ENCODE results near the gene GRSF1. TPM values are rescaled to one million over a fixed set of nuclear protein-coding genes. Genes with fewer than 3 reads are reported as not detected.
A peak's percentile ranks its signal among the peaks of the same experiment; 100 is the strongest.

The GRSF1 gene
- total RNA-seq, 1 experiment from 2014 or later: 76.1 TPM

DNA sequence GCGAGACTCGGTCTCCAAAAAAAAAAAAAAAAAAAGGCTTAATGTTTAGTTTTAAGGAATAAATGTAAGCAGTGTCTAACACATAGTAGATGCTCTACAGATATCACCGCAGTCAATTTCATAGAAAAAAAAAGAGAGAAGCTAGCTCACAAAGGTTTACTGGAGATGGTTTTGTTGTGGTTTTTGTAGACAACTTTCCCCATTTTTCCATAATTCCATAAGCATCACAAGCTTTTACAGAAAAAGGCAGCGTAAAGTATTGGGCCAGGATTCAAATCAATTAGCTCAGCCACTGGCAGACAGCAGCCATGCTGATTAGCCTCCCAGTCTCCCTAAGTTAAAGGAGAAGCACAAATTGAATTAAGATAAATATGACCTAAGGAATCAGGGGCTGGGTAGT is 1.5 kb downstream of the GRSF1 start:
- Histone ChIP-seq H3K4me3 (ENCODE audit: low read depth, low read length) (peak overlapping the region; percentile 88), H3K36me3 (ENCODE audit: control insufficient read depth, insufficient read depth, low read length) (no peaks in the 10 kb centered on the region), H3K27me3 (replicated peaks; ENCODE audit: control insufficient read depth, insufficient read depth, low read length) (no peaks in the 10 kb centered on the region), H3K9me3 (no peaks in the 10 kb centered on the region), H3K4me1 (no peaks in the 10 kb centered on the region)
- H3K36me3 Mint-ChIP-seq (ENCODE audit: insufficient read depth, unreplicated experiment): peaks cover 35% of the 10 kb centered on the region
- peak overlapping the region; percentile 90 for H3K27ac Mint-ChIP-seq (ENCODE audit: unreplicated experiment)
- no TSS peak for BruUV-seq (replicated peaks)
- no peaks in the 10 kb centered on the region for H3K9me3 Mint-ChIP-seq (ENCODE audit: unreplicated experiment)
- POLR2A ChIA-PET: interaction anchor here (0.6 to 1.8 kb wide), 5 partner anchors 32 to 1890 kb away, joined by 3 to 12 read pairs (median 5); partner anchors contain the start of genes DCK and MOB1B
- no peak for DNase-seq
- H3K4me1 Mint-ChIP-seq (ENCODE audit: low read depth, unreplicated experiment): peaks cover 9% of the 10 kb centered on the region
- peak overlapping the region; percentile 98 for H3K4me3 Mint-ChIP-seq (ENCODE audit: unreplicated experiment)
- CTCF ChIA-PET: interaction anchor here (0.6 to 1.4 kb wide), 4 partner anchors 64 to 628 kb away, joined by 4 to 9 read pairs (median 6); partner anchors contain the start of genes DCK and MOB1B
- intact Hi-C loops (cut with micrococcal nuclease; ENCODE audit: unreplicated experiment): loop anchor here (1.0 to 5.0 kb wide), 3 partner anchors 150 to 174 kb away; partner anchors contain the start of genes DCK and UTP3
- TF ChIP-seq, protein P1, sequence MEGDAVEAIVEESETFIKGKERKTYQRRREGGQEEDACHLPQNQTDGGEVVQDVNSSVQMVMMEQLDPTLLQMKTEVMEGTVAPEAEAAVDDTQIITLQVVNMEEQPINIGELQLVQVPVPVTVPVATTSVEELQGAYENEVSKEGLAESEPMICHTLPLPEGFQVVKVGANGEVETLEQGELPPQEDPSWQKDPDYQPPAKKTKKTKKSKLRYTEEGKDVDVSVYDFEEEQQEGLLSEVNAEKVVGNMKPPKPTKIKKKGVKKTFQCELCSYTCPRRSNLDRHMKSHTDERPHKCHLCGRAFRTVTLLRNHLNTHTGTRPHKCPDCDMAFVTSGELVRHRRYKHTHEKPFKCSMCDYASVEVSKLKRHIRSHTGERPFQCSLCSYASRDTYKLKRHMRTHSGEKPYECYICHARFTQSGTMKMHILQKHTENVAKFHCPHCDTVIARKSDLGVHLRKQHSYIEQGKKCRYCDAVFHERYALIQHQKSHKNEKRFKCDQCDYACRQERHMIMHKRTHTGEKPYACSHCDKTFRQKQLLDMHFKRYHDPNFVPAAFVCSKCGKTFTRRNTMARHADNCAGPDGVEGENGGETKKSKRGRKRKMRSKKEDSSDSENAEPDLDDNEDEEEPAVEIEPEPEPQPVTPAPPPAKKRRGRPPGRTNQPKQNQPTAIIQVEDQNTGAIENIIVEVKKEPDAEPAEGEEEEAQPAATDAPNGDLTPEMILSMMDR (IDR thresholded peaks at IDR 0.05; ENCODE audit: insufficient read depth in 1 of 2, low read depth in 1 of 2, low read length in 1 of 2, severe bottlenecking in 1 of 2, unreplicated experiment in 1 of 2): no peak
- no peaks in the 10 kb centered on the region for H3K27me3 Mint-ChIP-seq (ENCODE audit: insufficient read depth, unreplicated experiment)

DNA sequence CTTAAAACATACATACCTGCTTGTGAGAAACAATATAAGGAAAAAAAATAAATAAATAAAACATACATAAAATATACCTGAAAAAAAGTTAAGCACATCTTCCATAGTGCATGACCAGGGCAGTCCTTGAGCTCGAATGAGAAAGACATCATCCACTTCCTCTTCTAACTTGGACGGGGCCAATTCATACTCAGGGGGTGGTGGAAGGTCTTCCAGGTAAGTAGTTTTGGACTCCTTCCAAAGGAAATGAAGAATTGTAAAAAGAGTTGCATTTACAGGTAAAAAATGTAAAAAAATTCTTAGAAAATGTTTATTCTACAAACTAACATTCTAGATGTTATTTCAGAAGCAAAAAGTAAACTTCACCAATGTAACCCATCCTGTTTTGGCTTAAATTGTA is 3.6 kb downstream of the GRSF1 start:
- H3K9me3 Mint-ChIP-seq (ENCODE audit: unreplicated experiment): no peaks in the 10 kb centered on the region
- no peaks in the 10 kb centered on the region for H3K36me3 ChIP-seq (ENCODE audit: control insufficient read depth, insufficient read depth, low read length)
- TF ChIP-seq, protein P1 (IDR thresholded peaks at IDR 0.05; ENCODE audit: insufficient read depth in 1 of 2, low read depth in 1 of 2, low read length in 1 of 2, severe bottlenecking in 1 of 2, unreplicated experiment in 1 of 2): no peak
- no peak overlapping the region for H3K27ac Mint-ChIP-seq (ENCODE audit: unreplicated experiment)
- no peak overlapping the region for H3K4me3 Mint-ChIP-seq (ENCODE audit: unreplicated experiment)
- peaks cover 56% of the 10 kb centered on the region for H3K36me3 Mint-ChIP-seq (ENCODE audit: insufficient read depth, unreplicated experiment)
- H3K4me1 ChIP-seq: no peaks in the 10 kb centered on the region
- no peaks in the 10 kb centered on the region for H3K27me3 ChIP-seq (replicated peaks; ENCODE audit: control insufficient read depth, insufficient read depth, low read length)
- peaks cover 9% of the 10 kb centered on the region for H3K4me1 Mint-ChIP-seq (ENCODE audit: low read depth, unreplicated experiment)
- no peak for DNase-seq
- no TSS peak for BruUV-seq (replicated peaks)
- no peaks in the 10 kb centered on the region for H3K9me3 ChIP-seq
- H3K4me3 ChIP-seq (ENCODE audit: low read depth, low read length): no peak overlapping the region
- CTCF ChIA-PET: no interaction called here
- POLR2A ChIA-PET: no interaction called here
- intact Hi-C loops (cut with micrococcal nuclease; ENCODE audit: unreplicated experiment): loop anchor here (5.0 kb wide), 2 partner anchors 156 to 176 kb away; partner anchors contain the start of gene DCK
- H3K27me3 Mint-ChIP-seq (ENCODE audit: insufficient read depth, unreplicated experiment): no peaks in the 10 kb centered on the region

DNA sequence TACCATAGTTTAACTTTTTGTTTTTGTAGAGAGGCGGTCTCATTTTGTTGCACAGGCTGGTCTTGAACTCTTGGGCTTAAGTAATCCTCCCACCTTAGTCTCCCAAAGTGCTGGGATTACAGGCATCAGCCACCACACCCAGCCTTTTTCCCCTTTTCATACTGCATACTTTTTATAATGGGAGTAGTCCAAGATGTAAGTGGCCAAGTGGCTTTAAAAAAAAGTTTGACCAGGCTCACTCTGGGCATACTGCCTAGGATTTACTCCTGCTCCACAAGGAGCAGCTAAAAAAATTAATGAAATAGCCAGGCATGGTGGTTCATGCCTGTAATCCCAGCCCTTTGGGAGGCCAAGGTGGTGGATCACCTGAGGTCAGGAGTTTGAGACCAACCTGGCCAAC is 6.0 kb downstream of the GRSF1 start:
- Histone ChIP-seq H3K36me3 (ENCODE audit: control insufficient read depth, insufficient read depth, low read length) (peaks cover 2% of the 10 kb centered on the region; the same call in 1 of the 2 replicates), H3K27me3 (replicated peaks; ENCODE audit: control insufficient read depth, insufficient read depth, low read length) (no peaks in the 10 kb centered on the region), H3K9me3 (no peaks in the 10 kb centered on the region), H3K4me1 (no peaks in the 10 kb centered on the region), H3K4me3 (ENCODE audit: low read depth, low read length) (no peak overlapping the region)
- TF ChIP-seq, protein P1 (IDR thresholded peaks at IDR 0.05; ENCODE audit: insufficient read depth in 1 of 2, low read depth in 1 of 2, low read length in 1 of 2, severe bottlenecking in 1 of 2, unreplicated experiment in 1 of 2): no peak
- ChIA-PET POLR2A (no interaction called here), CTCF (no interaction called here)
- no TSS peak for BruUV-seq (replicated peaks)
- Mint-ChIP-seq H3K9me3 (ENCODE audit: unreplicated experiment) (no peaks in the 10 kb centered on the region), H3K4me1 (ENCODE audit: low read depth, unreplicated experiment) (peaks cover 9% of the 10 kb centered on the region), H3K27me3 (ENCODE audit: insufficient read depth, unreplicated experiment) (no peaks in the 10 kb centered on the region), H3K36me3 (ENCODE audit: insufficient read depth, unreplicated experiment) (peaks cover 65% of the 10 kb centered on the region), H3K4me3 (ENCODE audit: unreplicated experiment) (no peak overlapping the region), H3K27ac (ENCODE audit: unreplicated experiment) (no peak overlapping the region)
- intact Hi-C loops (cut with micrococcal nuclease; ENCODE audit: unreplicated experiment): no loop called here
- DNase-seq: no peak
